ENCODE data around the gene RSPH10B2.

GRCh38 chr7:6708304-6708703 is 45.6 kb upstream of the RSPH10B2 start:
- no peak for TF ChIP-seq CTCF (IDR thresholded peaks at IDR 0.05; ENCODE audit: low read length)
- TF ChIP-seq EZH2 (IDR thresholded peaks at IDR 0.05; ENCODE audit: borderline replicate concordance, low read length) = no peak

All from OCI-LY1 (cell line).